Glomerular visceral epithelial cell (primary cell): ENCODE results near the gene LTBP3.

ENCODE experiments used
- DNase-seq: peaks from one replicate; pipeline ENCODE4 v3.0.0-alpha.2; 2016; ENCODE audit errors: extremely low spot score

LTBP3 gene

GRCh38 chr11:65585396-65586246 is 27.5 kb upstream of the LTBP3 start:
- DNase-seq = no peak

GRCh38 chr11:65584723-65585171 is 26.6 kb upstream of the LTBP3 start:
- no peak for DNase-seq

- no peak for DNase-seq
These were observed 25.9 kb upstream of the LTBP3 start for GRCh38 chr11:65584106-65584505.

- no peak for DNase-seq
These were observed 25.4 kb upstream of the LTBP3 start for GRCh38 chr11:65583589-65583988.

GRCh38 chr11:65581928-65582327 is 23.8 kb upstream of the LTBP3 start:
- no peak for DNase-seq

- no peak for DNase-seq
These were observed 22.6 kb upstream of the LTBP3 start for GRCh38 chr11:65580756-65581155.

- DNase-seq = no peak
These were observed 22.0 kb upstream of the LTBP3 start for GRCh38 chr11:65580031-65580692.

DNA sequence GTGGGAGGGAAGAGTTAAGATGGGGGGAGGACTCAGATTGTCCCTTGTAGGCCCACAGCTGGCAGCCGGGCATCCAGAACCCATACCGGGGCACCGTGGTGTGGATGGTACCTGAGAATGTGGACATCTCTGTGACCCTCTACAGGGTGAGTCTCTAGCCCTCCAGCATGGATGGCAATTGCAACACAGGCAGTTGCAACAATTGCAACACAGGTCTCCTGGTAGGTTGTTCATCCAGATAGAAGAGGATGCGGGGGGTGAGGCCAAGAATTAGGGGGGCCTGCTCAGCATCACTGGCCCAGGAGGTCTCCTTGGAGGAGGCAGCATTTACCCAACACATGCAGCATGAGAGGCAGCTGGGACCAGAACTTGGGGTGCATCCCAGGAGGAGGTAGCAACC is 21.1 kb upstream of the LTBP3 start:
- no peak for DNase-seq

DNA sequence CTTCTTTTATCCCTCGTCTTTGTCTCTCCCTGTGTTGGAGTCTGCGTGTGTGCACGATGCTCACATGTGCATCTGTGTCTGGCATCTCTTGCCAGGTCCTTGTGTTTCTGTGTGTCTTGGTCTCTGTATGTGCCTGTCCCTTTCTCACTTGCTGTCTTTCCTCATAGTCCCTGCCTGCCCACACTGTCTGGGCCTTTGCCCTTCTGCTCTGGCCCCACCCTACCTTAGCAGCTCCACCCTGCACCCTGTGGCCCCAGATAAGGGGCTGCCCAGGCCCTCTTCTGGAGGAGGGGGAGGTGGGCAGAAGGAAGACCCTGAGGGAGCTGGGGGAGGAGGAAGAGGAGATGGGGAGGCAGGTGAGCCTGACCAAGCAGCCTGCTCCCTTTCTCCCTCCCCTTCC is 20.5 kb upstream of the LTBP3 start:
- DNase-seq = no peak

DNA sequence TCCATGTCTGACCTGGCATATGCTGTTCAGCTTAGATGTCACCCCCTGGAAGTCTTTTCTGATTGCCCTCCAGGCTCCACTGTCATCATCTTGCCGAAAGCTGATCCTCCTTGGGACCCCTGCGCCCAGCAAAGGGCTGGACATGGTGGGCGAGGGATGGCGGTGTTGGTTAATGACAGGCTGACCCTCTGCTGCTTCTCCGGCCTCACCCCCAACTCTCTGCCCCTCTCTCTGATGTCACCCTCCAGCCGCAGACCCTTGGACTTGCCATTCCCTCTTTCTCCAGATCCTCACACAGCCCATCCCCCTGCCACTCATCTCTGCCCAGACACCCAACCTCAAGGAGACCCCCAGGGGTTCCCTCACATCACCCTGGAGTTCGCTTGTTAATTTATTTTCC is 20.0 kb upstream of the LTBP3 start:
- DNase-seq = no peak

- no peak for DNase-seq
These were observed 19.6 kb upstream of the LTBP3 start for GRCh38 chr11:65577756-65578109.

- peak; percentile 87 for DNase-seq
These were observed 19.0 kb upstream of the LTBP3 start for GRCh38 chr11:65576867-65577755.

DNA sequence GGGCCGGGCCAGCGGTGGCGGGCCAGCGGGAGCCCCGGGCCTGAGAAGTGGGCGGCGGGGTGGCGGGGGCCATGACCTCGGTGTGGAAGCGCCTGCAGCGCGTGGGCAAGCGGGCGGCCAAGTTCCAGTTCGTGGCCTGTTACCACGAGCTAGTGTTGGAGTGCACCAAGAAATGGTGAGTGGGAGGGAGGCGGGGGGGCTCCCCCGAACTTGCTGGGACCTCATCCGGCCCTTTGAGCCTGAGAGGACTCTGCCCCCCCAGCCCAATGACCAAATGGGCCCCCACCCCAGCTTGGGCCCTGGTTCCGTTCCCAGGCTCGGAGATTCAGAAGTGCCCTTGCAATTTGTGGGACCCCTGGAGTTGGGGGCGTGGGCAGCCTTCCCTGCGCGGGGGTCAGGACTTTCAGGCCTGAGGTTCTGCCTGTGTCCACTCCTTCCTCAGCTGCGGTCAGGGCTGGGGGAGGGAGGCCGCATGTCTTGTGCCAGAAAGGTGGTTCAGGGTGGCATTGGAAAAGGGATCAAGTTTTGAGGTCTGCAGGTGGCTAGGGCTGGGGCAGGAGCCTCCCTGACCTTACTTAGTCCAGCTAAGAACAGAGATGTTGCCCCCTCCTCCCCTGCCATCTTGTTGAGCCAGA is 18.2 kb upstream of the LTBP3 start:
- DNase-seq = no peak

DNA sequence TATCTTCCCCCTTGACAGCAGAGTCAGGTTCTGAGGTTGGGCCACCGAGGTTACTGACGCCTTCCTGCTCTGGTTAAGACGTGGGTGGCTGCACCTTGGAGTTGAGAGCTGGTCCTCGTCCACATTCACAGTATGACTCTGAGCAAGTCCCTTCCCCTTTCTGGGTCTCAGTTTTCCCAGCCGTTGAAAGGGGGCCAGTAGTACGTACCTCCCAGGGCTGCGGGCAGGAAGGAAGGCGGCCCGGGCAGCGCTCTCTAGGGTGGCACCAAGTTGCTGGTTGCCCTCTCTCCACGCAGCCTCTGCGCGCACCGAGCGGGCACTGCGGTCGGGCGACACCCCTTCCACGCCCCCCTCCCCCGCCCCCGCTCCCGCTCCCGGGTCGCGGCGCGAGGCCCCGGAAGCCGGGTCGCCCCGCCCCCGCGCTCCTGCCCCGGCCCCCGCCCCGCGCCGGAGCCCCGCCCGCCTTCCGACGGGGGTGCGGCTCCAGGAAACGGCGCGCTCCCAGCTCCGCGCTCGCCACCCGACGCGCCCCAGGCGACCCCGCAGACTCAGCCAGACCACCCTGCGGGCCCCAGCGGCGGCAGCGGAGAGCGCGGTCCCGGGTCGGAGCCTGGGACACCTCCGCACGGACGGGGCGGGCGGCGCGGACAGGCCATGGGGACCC is 17.5 kb upstream of the LTBP3 start, which contains the start of gene EHBP1L1:
Gene EHBP1L1 (plus strand): TSS at position 486 of the 664 bp plus-strand sequence. CDS start 250 bp downstream, outside the sequence.
- DNase-seq = peak; percentile 72

- no peak for DNase-seq
These were observed 16.8 kb upstream of the LTBP3 start for GRCh38 chr11:65574811-65575567.

DNA sequence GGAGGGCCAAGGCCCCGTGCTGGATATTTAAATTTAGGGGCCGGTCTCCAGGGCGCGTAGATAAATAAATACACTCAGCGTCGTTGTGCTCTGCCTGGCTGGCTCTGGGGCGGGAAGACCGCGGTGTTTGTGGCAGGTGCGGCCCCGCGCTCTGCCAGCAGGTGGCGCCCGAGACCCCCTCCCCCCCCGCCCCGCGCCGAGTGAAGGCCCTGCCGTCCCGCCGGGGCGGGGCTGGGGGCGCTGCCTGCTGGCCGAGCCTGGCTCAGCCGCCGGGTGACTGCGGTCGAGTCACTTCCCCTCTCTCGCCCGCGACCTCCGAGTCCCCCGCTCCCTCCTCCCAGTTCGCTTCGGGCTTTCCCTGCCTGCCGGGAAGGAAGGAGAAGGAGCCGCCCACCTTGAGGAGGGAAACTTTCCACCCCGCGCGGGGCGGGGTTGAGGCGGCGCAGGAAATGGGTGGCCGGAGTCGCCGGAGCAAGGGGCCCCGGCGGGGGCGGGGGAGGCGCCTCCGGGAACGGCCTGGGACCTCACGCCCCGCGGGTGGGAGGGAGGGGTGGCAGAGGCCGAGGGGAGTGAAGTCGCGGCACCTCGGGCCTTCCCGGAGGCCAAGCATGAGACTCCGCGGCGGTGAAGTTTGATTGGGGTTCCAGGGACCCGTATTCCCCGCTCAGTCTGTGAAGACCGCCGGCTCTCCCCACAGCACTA is 16.1 kb upstream of the LTBP3 start:
- DNase-seq = peak; percentile 96

GRCh38 chr11:65573391-65574079 is 15.4 kb upstream of the LTBP3 start:
- no peak for DNase-seq

- DNase-seq = peak; percentile 85
These were observed 14.3 kb upstream of the LTBP3 start, which contains the start of gene FAM89B for GRCh38 chr11:65572356-65573051. Gene FAM89B, plus strand, starts transcription at chr11:65572538. Its CDS starts 132 bp downstream, at chr11:65572670.
